Measurements from ENCODE around the gene ARID3C. TPM values are rescaled to one million over a fixed set of nuclear protein-coding genes. Genes with fewer than 3 reads are reported as not detected.

Gene ARID3C
- total and polyA plus RNA-seq, 2 of the 8 experiments (the other 6 are each of a cell fraction or from before 2014, with no cell fraction given): 0.08 TPM; not detected in 1

GRCh38 chr9:34654323-34655051 lies 25.6 kb upstream of the ARID3C start (continued):
- no peak for TF ChIP-seq EP300 (IDR thresholded peaks at IDR 0.05; ENCODE audit: borderline replicate concordance in 1 of 2, low read depth in 2 of 2, low read length in 2 of 2)
